ENCODE data around the gene ME2.

The ME2 gene

GRCh38 chr18:50848061-50848551 lies 30.8 kb upstream of the ME2 start:
- no peaks in the 10 kb centered on the region for H3K27me3 ChIP-seq
- H3K9me3 ChIP-seq = no peaks in the 10 kb centered on the region

GRCh38 chr18:50848991-50849390 lies 29.9 kb upstream of the ME2 start:
- Histone ChIP-seq H3K4me1 (ENCODE audit: control insufficient read depth in 1 of 2, insufficient read depth in 1 of 2, low read depth in 1 of 2, low read length in 1 of 2) (peaks cover 20 to 32% of the 10 kb centered on the region in 2 experiments), H3K36me3 (no peaks in the 10 kb centered on the region), H3K4me3 (ENCODE audit: low read depth in 1 of 2, low read length in 1 of 2) (no peak overlapping the region), H3K27ac (no peak overlapping the region), H3K27me3 (no peaks in the 10 kb centered on the region), H3K9me3 (no peaks in the 10 kb centered on the region)
- TF ChIP-seq CTCF (IDR thresholded peaks at IDR 0.05) = no peak

More at GRCh38 chr18:50848061-50848551, 30.8 kb upstream of the ME2 start:
- Histone ChIP-seq H3K4me1 (ENCODE audit: control insufficient read depth in 1 of 2, insufficient read depth in 1 of 2, low read depth in 1 of 2, low read length in 1 of 2) (peaks cover 17 to 26% of the 10 kb centered on the region in 2 experiments), H3K27ac (no peak overlapping the region), H3K4me3 (ENCODE audit: low read depth in 1 of 2, low read length in 1 of 2) (no peak overlapping the region), H3K36me3 (no peaks in the 10 kb centered on the region)
- TF ChIP-seq CTCF (IDR thresholded peaks at IDR 0.05) = no peak

GRCh38 chr18:50849419-50849821 lies 29.5 kb upstream of the ME2 start:
- Histone ChIP-seq H3K9me3 (no peaks in the 10 kb centered on the region), H3K27ac (no peak overlapping the region), H3K27me3 (no peaks in the 10 kb centered on the region), H3K4me3 (ENCODE audit: low read depth in 1 of 2, low read length in 1 of 2) (no peak overlapping the region), H3K4me1 (ENCODE audit: control insufficient read depth in 1 of 2, insufficient read depth in 1 of 2, low read depth in 1 of 2, low read length in 1 of 2) (peaks cover 24 to 36% of the 10 kb centered on the region in 2 experiments), H3K36me3 (no peaks in the 10 kb centered on the region)
- TF ChIP-seq CTCF (IDR thresholded peaks at IDR 0.05) = no peak

- Histone ChIP-seq H3K27me3 (no peaks in the 10 kb centered on the region), H3K9me3 (no peaks in the 10 kb centered on the region), H3K27ac (no peak overlapping the region), H3K36me3 (no peaks in the 10 kb centered on the region), H3K4me1 (ENCODE audit: control insufficient read depth in 1 of 2, insufficient read depth in 1 of 2, low read depth in 1 of 2, low read length in 1 of 2) (peaks cover 35 to 47% of the 10 kb centered on the region in 2 experiments), H3K4me3 (ENCODE audit: low read depth in 1 of 2, low read length in 1 of 2) (no peak overlapping the region)
- TF ChIP-seq CTCF (IDR thresholded peaks at IDR 0.05) = no peak
These were observed 28.4 kb upstream of the ME2 start for GRCh38 chr18:50850307-50851065.

GRCh38 chr18:50853863-50854271 lies 25.1 kb upstream of the ME2 start:
- Histone ChIP-seq H3K4me3 (ENCODE audit: low read depth in 1 of 2, low read length in 1 of 2) (no peak overlapping the region), H3K36me3 (no peaks in the 10 kb centered on the region), H3K27ac (peak overlapping the region; percentile 85), H3K9me3 (no peaks in the 10 kb centered on the region), H3K27me3 (no peaks in the 10 kb centered on the region), H3K4me1 (ENCODE audit: control insufficient read depth in 1 of 2, insufficient read depth in 1 of 2, low read depth in 1 of 2, low read length in 1 of 2) (peaks cover 61 to 70% of the 10 kb centered on the region in 2 experiments)
- TF ChIP-seq CTCF (IDR thresholded peaks at IDR 0.05) = no peak

All from neutrophil (primary cell).